Stimulated activated CD4-positive, alpha-beta T cell treated with anti-CD3 and anti-CD28 coated beads, TNF-alpha, amount 100 ng/mL, for 24 hours (primary cell): ENCODE results near the gene FAM200A.
"Not testable (repeated sequence)": the region's sequence is repeated elsewhere in the genome, so short reads cannot be mapped to it uniquely, and the experiment has no call there.

Source experiments
- DNase-seq, 3 experiments: peaks; one replicate each; pipeline ENCODE4 v3.0.0-alpha.2; 2020; ENCODE audit warnings: low read depth in 3 of 3

FAM200A gene

DNA sequence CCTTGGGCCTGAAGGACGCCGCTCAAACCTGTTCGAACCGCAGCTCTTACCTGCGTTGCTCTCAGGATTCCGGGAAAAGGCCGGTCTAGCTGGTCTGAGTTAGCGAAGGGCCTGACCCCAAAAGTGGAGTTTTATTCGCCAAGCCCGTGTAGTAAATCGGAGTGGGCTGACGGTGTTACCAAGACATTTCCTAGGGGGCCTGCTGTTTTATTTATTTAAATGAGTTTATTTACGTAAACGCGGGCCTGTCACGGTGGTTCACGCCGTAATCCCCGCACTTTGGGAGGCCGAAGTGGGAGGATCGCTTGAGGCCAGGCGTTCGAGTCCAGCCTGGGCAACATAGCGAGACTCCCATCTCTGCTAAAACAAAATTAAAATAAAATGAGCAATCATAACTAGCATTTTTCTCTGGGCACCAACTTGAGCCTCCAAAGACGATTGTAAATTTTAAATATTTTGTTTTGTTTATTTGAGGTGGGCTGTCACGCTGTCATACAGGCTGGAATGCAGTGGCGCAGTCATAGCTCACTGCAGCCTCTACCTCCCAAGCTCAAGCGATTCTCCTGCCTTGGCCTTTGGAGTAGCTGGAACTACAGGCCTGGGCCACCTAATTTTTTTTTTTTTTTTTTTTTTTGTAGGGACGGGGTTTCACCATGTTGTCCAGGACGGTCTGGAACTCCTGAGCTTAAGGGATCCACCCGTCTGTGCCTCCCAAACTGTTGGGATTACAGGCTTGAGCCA, 7.4 kb upstream of the FAM200A start:
- DNase-seq = no peak

GRCh38 chr7:99558306-99559174, 6.6 kb upstream of the FAM200A start, which contains the start of gene ZNF655:
Gene ZNF655, plus strand, starts transcription at chr7:99558642. Its CDS starts 1,918 bp downstream, at chr7:99560560.
- DNase-seq = peak; percentile 76 to 83 (median 80)

GRCh38 chr7:99557940-99558305, 6.0 kb upstream of the FAM200A start:
- no peak for DNase-seq

DNA sequence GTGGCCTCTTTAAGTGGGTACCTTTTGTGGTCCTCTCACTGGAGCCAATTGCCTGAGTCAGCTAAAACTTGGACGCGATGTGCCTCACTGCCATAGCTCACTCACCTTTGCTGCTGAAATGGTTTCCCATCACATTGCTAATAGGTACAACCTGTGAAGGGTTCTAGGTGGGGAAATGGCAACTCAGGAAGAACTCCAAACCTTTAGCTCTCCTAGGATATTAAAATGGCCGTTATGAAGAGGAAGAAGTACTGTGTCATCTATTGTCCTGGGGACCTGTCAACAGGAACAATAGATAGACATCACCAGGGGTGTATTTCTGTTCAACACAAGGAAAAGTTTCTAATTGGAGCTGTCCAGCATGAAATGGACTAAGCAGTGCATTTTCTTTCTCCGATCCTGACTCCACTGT, 5.3 kb upstream of the FAM200A start:
- no peak for DNase-seq

GRCh38 chr7:99554939-99555338, 3.0 kb upstream of the FAM200A start:
- DNase-seq = no peak

GRCh38 chr7:99553039-99553438, 1.1 kb upstream of the FAM200A start:
- DNase-seq = no peak

DNA sequence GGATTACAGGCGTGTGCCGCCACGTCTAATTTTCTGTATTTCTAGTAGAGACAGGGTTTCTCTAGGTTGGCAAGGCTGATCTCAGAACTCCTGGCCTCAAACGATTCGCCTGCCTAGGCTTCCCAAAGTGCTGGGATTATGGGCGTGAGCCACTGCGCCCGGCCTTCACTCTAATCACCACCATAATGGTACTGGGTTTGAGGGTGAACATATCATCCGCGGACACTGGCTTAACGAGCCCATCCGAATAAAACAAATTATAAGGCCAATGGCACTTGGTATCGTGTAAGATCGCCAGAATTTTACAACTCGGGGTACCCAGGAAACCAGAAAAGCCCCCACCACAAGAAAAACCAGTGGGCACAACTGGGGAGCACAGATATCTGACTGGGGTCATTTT, 580 bp downstream of the FAM200A start:
- no peak for DNase-seq

- DNase-seq = not testable (repeated sequence)
Observed at GRCh38 chr7:99549545-99549944, 2.4 kb downstream of the FAM200A start.

GRCh38 chr7:99545308-99545707, 6.6 kb downstream of the FAM200A start:
- DNase-seq = not testable (repeated sequence)

DNA sequence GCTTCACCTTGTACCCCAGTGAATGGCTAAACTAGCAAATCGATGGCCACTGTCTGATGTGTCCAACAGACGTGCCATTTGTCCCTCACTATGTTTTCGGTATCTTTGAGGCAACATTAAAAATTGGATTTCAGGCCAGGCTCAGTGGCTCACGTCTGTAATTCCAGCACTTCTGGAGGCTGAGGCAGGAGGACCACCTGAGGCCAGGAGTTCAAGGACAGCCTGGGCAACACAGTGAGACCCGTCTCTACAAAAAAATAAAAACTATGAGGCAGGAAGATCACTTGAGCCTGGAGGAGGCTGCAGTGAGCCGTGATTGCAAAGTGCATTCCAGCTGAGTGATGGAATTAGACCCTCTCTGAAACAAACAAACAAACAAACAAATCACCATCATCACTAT, 8.0 kb downstream of the FAM200A start:
- DNase-seq = no peak

GRCh38 chr7:99543081-99543671, 8.7 kb downstream of the FAM200A start:
- no peak for DNase-seq

DNA sequence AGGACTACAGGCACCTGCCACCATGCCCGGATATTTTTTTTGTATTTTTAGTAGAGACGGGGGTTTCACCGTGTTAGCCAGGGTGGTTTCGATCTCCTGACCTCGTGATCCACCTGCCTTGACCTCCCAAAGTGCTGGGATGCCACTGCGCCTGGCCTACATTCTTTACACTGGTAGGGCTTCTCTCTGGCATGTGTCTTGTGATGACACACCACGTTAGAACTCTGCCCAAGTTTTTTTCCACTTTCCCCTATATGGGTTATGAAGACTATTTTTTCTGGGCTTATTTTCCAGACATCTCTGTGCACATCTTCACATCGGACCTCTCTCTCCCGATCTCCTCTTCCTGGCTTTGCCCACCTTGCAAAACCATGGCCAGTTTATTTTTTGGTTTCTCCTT, 10.7 kb downstream of the FAM200A start:
- no peak for DNase-seq

DNA sequence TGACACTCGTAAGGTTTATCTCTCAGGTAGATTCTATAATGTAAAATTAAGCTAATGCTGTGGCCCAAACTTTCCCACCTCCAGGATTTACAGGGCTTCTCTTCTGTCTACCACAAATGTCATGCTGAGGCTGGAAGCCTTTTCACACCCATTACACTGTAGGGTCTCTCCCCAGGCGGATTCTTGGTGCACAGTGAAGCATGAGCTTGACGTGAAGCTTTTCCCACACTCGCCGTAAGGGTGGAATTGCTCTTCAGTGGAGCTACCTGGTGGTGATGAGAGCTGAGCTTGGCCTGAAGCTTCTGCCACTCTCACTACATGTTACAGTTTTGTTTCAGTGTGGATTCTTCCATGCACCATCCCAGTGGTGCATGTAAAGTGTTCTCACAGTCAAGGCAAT, 11.4 kb downstream of the FAM200A start:
- no peak for DNase-seq

- no peak for DNase-seq
Observed at GRCh38 chr7:99539213-99539811, 12.6 kb downstream of the FAM200A start.

DNA sequence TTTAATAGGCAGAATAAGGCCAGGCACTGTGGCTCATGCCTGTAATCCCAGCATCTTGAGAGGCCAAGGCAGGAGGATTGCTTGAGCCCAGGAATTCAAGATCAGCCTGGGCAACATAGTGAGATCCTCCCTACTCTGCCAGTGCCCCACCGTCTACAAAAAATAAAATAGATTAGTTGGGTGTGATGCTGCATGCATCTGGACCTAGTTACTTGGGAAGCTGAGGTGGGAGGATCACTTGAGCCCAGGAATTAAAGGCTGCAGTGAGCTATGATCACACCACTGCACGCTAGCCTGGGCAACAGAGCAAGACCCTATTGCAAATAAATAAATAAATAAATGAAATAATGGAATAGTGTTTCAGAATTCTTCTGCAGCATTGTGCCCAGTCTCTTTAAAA, 16.2 kb downstream of the FAM200A start:
- DNase-seq = no peak

GRCh38 chr7:99531354-99531765, 20.6 kb downstream of the FAM200A start:
- no peak for DNase-seq

- peak in 1 of 3 experiments; percentile 9 for DNase-seq
Observed at GRCh38 chr7:99525713-99526440, 26.0 kb downstream of the FAM200A start.

GRCh38 chr7:99521399-99521798, 30.5 kb downstream of the FAM200A start:
- no peak for DNase-seq

- no peak for DNase-seq
Observed at GRCh38 chr7:99514050-99514449, 37.9 kb downstream of the FAM200A start.

DNA sequence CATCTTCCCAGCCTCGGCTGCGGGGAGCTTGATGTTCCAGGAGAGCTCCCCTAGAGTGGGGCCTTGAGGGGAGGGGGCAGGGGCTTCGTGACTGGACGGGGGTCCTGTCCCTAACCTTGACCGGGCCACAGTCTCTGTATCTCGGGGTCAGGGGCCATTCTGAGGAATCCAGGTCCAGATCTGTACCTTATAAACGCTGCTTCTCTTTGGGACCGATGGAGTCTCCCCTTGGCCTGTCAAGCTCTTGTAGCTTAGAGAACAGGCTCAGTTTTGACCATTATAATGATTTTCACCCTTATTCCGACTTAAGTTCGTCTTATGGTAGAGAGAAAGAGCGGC, 46.6 kb downstream of the FAM200A start:
- no peak for DNase-seq

DNA sequence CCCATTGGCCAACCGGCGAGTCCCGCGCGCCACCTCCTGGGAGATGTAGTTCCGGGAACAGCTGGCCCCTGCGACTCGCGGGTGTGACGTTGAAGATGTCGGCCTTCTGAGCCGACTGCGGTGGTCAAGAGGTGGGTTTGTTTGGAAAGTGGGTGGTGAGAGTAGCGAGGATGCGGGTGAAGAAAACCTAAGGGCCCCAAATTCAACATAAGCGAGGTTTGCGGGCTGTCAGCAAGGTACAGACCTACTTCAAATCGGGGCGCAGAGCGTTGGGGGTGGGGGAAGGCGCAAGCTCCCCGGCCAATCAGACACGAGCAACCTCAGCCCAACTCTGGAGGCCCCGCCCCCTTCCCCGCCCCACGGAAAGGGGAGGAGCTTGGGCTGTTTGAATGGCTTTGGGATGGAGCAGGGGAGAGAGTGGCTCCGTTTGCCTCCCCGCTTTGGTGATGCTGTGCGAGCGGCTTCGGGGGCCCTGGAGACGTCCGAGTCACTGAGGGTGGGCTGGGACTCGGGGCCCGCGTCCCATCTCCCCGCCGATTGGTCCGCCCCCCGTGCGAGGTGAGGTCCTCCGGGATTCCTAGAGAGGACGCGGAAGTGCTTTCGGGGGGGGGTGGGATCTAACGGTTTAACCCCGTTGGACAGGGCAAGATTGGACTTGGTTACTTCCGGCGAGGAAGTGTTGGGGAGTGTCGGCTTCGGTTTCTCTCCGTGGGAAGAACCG, 47.2 kb downstream of the FAM200A start, which contains the start of gene ZKSCAN5:
Gene ZKSCAN5 (plus strand): TSS at position 60 of the 721 bp plus-strand sequence. CDS start 1,383 bp downstream, outside the sequence.
- peak; percentile 91 to 96 (median 93) for DNase-seq
